Liver (tissue), 9 donors: ENCODE measurements around the gene PRKAR1B. TPM values are rescaled to one million over a fixed set of nuclear protein-coding genes. Genes with fewer than 3 reads are reported as not detected.

Experiments
- DNase-seq: peaks from one replicate; pipeline ENCODE4 v3.0.0-alpha.2; 2017; ENCODE audit warnings: low spot score
- H3K27ac ChIP-seq, 2 donors: one replicate each; pipeline ENCODE4 v1.7.0; 2013; ENCODE audit warnings: inconsistent platforms in 2 of 2, low read length in 2 of 2, control low read depth in 1 of 2, low read depth in 1 of 2, mild to moderate bottlenecking in 1 of 2
- H3K27me3 ChIP-seq, 4 donors: one replicate each; pipeline versions ENCODE4 v1.6.1 to v1.7.0; 2013; ENCODE audit warnings: low read length in 3 of 4, inconsistent platforms in 1 of 4, mild to moderate bottlenecking in 1 of 4, moderate library complexity in 1 of 4; ENCODE audit not compliant: control insufficient read depth in 4 of 4, insufficient read depth in 4 of 4
- H3K36me3 ChIP-seq, 4 donors: one replicate each; pipeline versions ENCODE4 v1.6.1 to v1.7.0; 2013; ENCODE audit warnings: low read length in 3 of 4, mild to moderate bottlenecking in 3 of 4, low read depth in 1 of 4, moderate library complexity in 1 of 4; ENCODE audit not compliant: control insufficient read depth in 4 of 4, insufficient read depth in 3 of 4
- H3K4me1 ChIP-seq, 4 donors: one replicate each; pipeline versions ENCODE4 v1.6.1 to v1.7.0; 2013; ENCODE audit warnings: low read length in 3 of 4, mild to moderate bottlenecking in 3 of 4, moderate library complexity in 1 of 4; ENCODE audit not compliant: control insufficient read depth in 4 of 4, insufficient read depth in 4 of 4
- H3K4me3 ChIP-seq, 3 donors: one replicate each; pipeline versions ENCODE4 v1.6.1 to v1.7.0; 2013; ENCODE audit warnings: low read length in 3 of 3, control low read depth in 1 of 3, low read depth in 1 of 3, mild to moderate bottlenecking in 1 of 3
- H3K9ac ChIP-seq, 2 donors: one replicate each; pipeline ENCODE4 v1.7.0; 2013; ENCODE audit warnings: low read length in 2 of 2, mild to moderate bottlenecking in 2 of 2, moderate library complexity in 2 of 2, control low read depth in 1 of 2, low read depth in 1 of 2
- H3K9me3 ChIP-seq, 4 donors: one replicate each; pipeline versions ENCODE4 v1.6.1 to v1.7.0; 2013; ENCODE audit warnings: low read length in 3 of 4; ENCODE audit not compliant: control insufficient read depth in 4 of 4
- ATF3 ChIP-seq: IDR thresholded peaks from 2 replicates; pipeline ENCODE4 v1.6.1; 2016; ENCODE audit warnings: antibody characterized with exemption
- EGR1 ChIP-seq, 2 donors: IDR thresholded peaks; 2 replicates each; pipeline ENCODE4 v1.6.1; 2016 to 2018; ENCODE audit warnings: antibody characterized with exemption in 2 of 2, low read depth in 2 of 2
- FOXA2 ChIP-seq: IDR thresholded peaks from 2 replicates; pipeline ENCODE4 v1.6.1; 2016; ENCODE audit warnings: antibody characterized with exemption
- HNF4A ChIP-seq, 2 donors: conservative IDR thresholded peaks; 2 replicates each; pipeline ENCODE4 v1.6.1; 2016; ENCODE audit warnings: antibody characterized with exemption in 2 of 2, mild to moderate bottlenecking in 2 of 2
- HNF4G ChIP-seq: IDR thresholded peaks from 2 replicates; pipeline ENCODE4 v1.6.1; 2016; ENCODE audit warnings: antibody characterized with exemption
- MAX ChIP-seq: IDR thresholded peaks from 2 replicates; pipeline ENCODE4 v1.6.1; 2016; ENCODE audit warnings: antibody characterized with exemption
- NR2F2 ChIP-seq: IDR thresholded peaks from 2 replicates; pipeline ENCODE4 v1.6.1; 2016; ENCODE audit warnings: antibody characterized with exemption
- RAD21 ChIP-seq, 2 donors: IDR thresholded peaks; 2 replicates each; pipeline ENCODE4 v1.6.1; 2016; ENCODE audit warnings: antibody characterized with exemption in 2 of 2, mild to moderate bottlenecking in 2 of 2
- REST ChIP-seq: IDR thresholded peaks from 2 replicates; pipeline ENCODE4 v1.6.1; 2016; ENCODE audit warnings: antibody characterized with exemption, mild to moderate bottlenecking
- RXRA ChIP-seq, 2 donors: IDR thresholded peaks; 2 replicates each; pipeline ENCODE4 v1.6.1; 2017 to 2018; ENCODE audit warnings: antibody characterized with exemption in 2 of 2, mild to moderate bottlenecking in 1 of 2
- SP1 ChIP-seq: IDR thresholded peaks from 2 replicates; pipeline ENCODE4 v1.6.1; 2018; ENCODE audit warnings: antibody characterized with exemption, mild to moderate bottlenecking
- ZBTB33 ChIP-seq: IDR thresholded peaks from 2 replicates; pipeline ENCODE4 v1.6.1; 2016; ENCODE audit warnings: antibody characterized with exemption
- WGBS: extraction: QIAGEN DNeasy Blood & Tissue Kit; methylation state at CpG from one replicate; pipeline ENCODE4 v1.1.7; 2013; 5-methylcytosine and 5-hydroxymethylcytosine counted together
- polyA plus RNA-seq, 2 donors: library from polyadenylated mRNA; stranded (reverse) in 1 of 2; unstranded in 1 of 2; fragments of 200-250 nt in 1 of 2; fragments of >200 nt in 1 of 2; fragmentation: Nextera tagmentation in 1 of 2; extraction: Ambion mirVana in 1 of 2; gene quantifications; one replicate each; pipeline versions ENCODE4 v1.2.1 to v1.2.3, GENCODE V29; 2013 to 2015
- total RNA-seq, 2 donors: library from RNA; depleted of rRNA; stranded (reverse); fragments of >200 nt; gene quantifications; one replicate each; pipeline ENCODE4 v1.2.3, GENCODE V29; 2014
- donor health status: healthy.
- donor health status: healthy.
- donor health status: healthy.
- donor health status: healthy.
- donor health status: healthy.

Gene PRKAR1B
- total and polyA plus RNA-seq, 4 donors: 11.1 to 14.4 (median 12.4) TPM

- TF ChIP-seq REST: no peak
- no peak for TF ChIP-seq HNF4A (conservative IDR thresholded peaks at IDR 0.05)
- no peak for TF ChIP-seq RAD21 (IDR thresholded peaks at IDR 0.05)
- TF ChIP-seq SP1: no peak
- no peak for TF ChIP-seq NR2F2
- no peak for TF ChIP-seq RXRA (IDR thresholded peaks at IDR 0.05)
Observed at GRCh38 chr7:757741-758163, 30.7 kb upstream of the PRKAR1B start (continued).

- WGBS: 97% methylated on average over 35 of the region's 35 CpGs
- no peak for DNase-seq
- peaks cover 10 to 46% (median 23%) of the 10 kb centered on the region in 4 donors for H3K36me3 ChIP-seq
Observed at GRCh38 chr7:756928-757560, 30.0 kb upstream of the PRKAR1B start.

More at GRCh38 chr7:756928-757560, 30.0 kb upstream of the PRKAR1B start:
- Histone ChIP-seq H3K4me3 (no peak overlapping the region), H3K4me1 (no peaks in the 10 kb centered on the region), H3K9me3 (no peaks in the 10 kb centered on the region), H3K27me3 (no peaks in the 10 kb centered on the region), H3K27ac (no peak overlapping the region), H3K9ac (no peak overlapping the region)
- no peak for TF ChIP-seq SP1
- TF ChIP-seq EGR1 (IDR thresholded peaks at IDR 0.05; ENCODE audit: low read depth in 2 of 2): no peak
- TF ChIP-seq ZBTB33: no peak
- no peak for TF ChIP-seq FOXA2
- no peak for TF ChIP-seq MAX
- no peak for TF ChIP-seq HNF4A (conservative IDR thresholded peaks at IDR 0.05)
- TF ChIP-seq NR2F2: no peak
- TF ChIP-seq ATF3: no peak
- no peak for TF ChIP-seq HNF4G
- TF ChIP-seq RXRA (IDR thresholded peaks at IDR 0.05): no peak
